Mesothelial cell of epicardium (in vitro differentiated cells): ENCODE results near the gene ACAA1. TPM values are rescaled to one million over a fixed set of nuclear protein-coding genes. Genes with fewer than 3 reads are reported as not detected.

Source experiments
- DNase-seq, 2 experiments: peaks; one replicate each; pipeline ENCODE4 v3.0.0; 2021; ENCODE audit warnings: low spot score in 2 of 2; ENCODE audit not compliant: unreplicated experiment in 2 of 2
- H3K27ac Mint-ChIP-seq: 2 replicates; pipeline ENCODE4 v1.8.0; 2021; ENCODE audit warnings: mixed read lengths
- H3K27me3 Mint-ChIP-seq: 2 replicates; pipeline ENCODE4 v1.8.0; 2021; ENCODE audit warnings: low read depth, mixed read lengths
- H3K36me3 Mint-ChIP-seq: 2 replicates; pipeline ENCODE4 v1.8.0; 2021; ENCODE audit warnings: mixed read lengths
- H3K4me1 Mint-ChIP-seq: 2 replicates; pipeline ENCODE4 v1.8.0; 2021; ENCODE audit warnings: mixed read lengths
- H3K4me3 Mint-ChIP-seq: 2 replicates; pipeline ENCODE4 v1.8.0; 2021; ENCODE audit warnings: mild to moderate bottlenecking, moderate library complexity, mixed read lengths
- H3K9me3 Mint-ChIP-seq: 2 replicates; pipeline ENCODE4 v1.8.0; 2021; ENCODE audit warnings: mixed read lengths
- CTCF ChIP-seq: fragments of 200-600 bp; sonication (generic); IDR thresholded peaks from one replicate; pipeline ENCODE4 v1.5.0; 2021; ENCODE audit warnings: antibody characterized with exemption; ENCODE audit not compliant: unreplicated experiment
- total RNA-seq: library from RNA; stranded (reverse); gene quantifications from 3 replicates; pipeline ENCODE4 v1.2.1, GENCODE V29; 2021

The ACAA1 gene
- total RNA-seq, 1 donor from 2014 or later = 57.7 TPM

DNA sequence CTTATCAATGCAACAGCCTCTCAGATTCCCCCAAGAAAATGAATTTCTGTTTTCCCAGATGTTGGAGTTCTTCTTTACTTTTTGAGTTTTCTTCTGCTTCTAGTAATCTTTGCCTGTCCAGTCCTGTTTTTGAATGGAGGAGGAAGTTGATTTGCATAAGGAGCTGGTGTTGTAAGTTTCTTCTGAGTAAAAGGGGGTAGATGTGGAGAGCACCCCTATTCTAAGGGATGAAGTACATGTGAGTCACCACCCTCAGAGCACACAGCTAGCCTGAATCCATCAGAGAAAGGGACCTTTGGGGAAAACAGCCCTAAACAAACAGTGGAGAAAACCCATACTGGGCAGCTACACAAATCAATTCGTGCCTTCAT, 34.5 kb downstream of the ACAA1 start:
- H3K27ac Mint-ChIP-seq = no peak overlapping the region
- H3K4me3 Mint-ChIP-seq = no peak overlapping the region
- H3K4me1 Mint-ChIP-seq = peaks cover 5% of the 10 kb centered on the region
- no peaks in the 10 kb centered on the region for H3K36me3 Mint-ChIP-seq
- no peak for DNase-seq
- TF ChIP-seq CTCF = no peak
- peaks cover 15% of the 10 kb centered on the region for H3K9me3 Mint-ChIP-seq
- peaks cover 17% of the 10 kb centered on the region for H3K27me3 Mint-ChIP-seq

GRCh38 chr3:38101811-38102443, 35.0 kb downstream of the ACAA1 start:
- Mint-ChIP-seq H3K27me3 (peaks cover 17% of the 10 kb centered on the region), H3K27ac (no peak overlapping the region)

DNA sequence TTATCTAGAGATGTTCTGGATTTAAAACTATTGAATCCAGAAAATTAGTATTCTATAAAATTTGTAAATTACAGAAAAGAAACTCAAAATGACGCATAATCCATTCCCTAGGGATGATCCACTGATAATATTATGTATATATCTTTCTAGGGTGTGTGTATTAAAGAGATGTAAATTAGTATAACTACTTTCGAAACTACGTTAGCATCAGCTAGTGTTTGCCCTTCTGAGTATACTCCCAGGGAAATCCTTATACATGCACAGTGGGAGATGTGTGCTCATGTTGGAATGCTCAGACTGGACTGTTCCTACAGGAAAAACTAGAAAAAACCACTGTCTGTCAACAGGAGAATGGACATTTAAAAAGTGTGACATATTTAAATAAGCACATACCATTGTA, 36.4 kb downstream of the ACAA1 start:
- no peak for TF ChIP-seq CTCF
- Mint-ChIP-seq H3K4me3 (no peak overlapping the region), H3K27me3 (peaks cover 20% of the 10 kb centered on the region), H3K27ac (no peak overlapping the region), H3K9me3 (peaks cover 11% of the 10 kb centered on the region), H3K36me3 (no peaks in the 10 kb centered on the region), H3K4me1 (peaks cover 5% of the 10 kb centered on the region)
- DNase-seq = no peak

More at GRCh38 chr3:38101811-38102443, 35.0 kb downstream of the ACAA1 start:
- no peak for TF ChIP-seq CTCF
- Mint-ChIP-seq H3K9me3 (peaks cover 15% of the 10 kb centered on the region), H3K4me1 (peaks cover 5% of the 10 kb centered on the region), H3K36me3 (no peaks in the 10 kb centered on the region), H3K4me3 (no peak overlapping the region)
- no peak for DNase-seq

DNA sequence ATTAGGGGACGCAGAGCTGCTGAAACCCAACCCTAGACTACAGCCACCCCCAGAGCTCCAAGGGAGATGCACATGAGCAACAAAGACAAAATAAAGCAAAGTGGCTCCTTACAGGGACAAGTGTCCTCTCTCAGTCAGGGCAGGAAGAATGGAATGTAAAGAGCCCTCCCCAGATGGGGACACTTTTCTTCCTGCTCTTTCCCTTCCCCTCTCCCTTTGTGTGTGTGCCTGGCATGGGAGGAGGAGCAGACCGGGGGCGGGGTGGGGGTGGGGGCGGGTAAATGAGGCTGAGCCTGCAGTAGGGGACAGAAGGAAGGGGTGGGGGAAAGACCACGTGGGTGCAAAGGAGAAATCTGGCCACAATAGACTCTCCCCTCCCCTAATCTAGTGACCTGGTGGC, 37.4 kb downstream of the ACAA1 start:
- no peak for DNase-seq
- H3K9me3 Mint-ChIP-seq = peaks cover 1% of the 10 kb centered on the region
- H3K4me1 Mint-ChIP-seq = peaks cover 5% of the 10 kb centered on the region
- no peak for TF ChIP-seq CTCF
- H3K36me3 Mint-ChIP-seq = no peaks in the 10 kb centered on the region
- no peak overlapping the region for H3K4me3 Mint-ChIP-seq
- H3K27me3 Mint-ChIP-seq = peaks cover 29% of the 10 kb centered on the region
- H3K27ac Mint-ChIP-seq = peak overlapping the region; percentile 50

- Mint-ChIP-seq H3K9me3 (no peaks in the 10 kb centered on the region), H3K4me1 (peaks cover 5% of the 10 kb centered on the region), H3K4me3 (no peak overlapping the region), H3K27me3 (peaks cover 38% of the 10 kb centered on the region), H3K27ac (no peak overlapping the region), H3K36me3 (no peaks in the 10 kb centered on the region)
- DNase-seq = no peak
- no peak for TF ChIP-seq CTCF
Measured at GRCh38 chr3:38098376-38098723, 38.6 kb downstream of the ACAA1 start.
